GM18861 (cell line): ENCODE measurements around the gene NOP14.
"Not testable (repeated sequence)": the region's sequence is repeated elsewhere in the genome, so short reads cannot be mapped to it uniquely, and the experiment has no call there.

ENCODE experiments used
- ATAC-seq: cut with Tn5 transposase; IDR thresholded peaks from one replicate; pipeline ENCODE4 v1.9.1; 2021; ENCODE audit not compliant: unreplicated experiment

The NOP14 gene

GRCh38 chr4:2961811-2962441 is 1.3 kb downstream of the NOP14 start:
- ATAC-seq: no peak

DNA sequence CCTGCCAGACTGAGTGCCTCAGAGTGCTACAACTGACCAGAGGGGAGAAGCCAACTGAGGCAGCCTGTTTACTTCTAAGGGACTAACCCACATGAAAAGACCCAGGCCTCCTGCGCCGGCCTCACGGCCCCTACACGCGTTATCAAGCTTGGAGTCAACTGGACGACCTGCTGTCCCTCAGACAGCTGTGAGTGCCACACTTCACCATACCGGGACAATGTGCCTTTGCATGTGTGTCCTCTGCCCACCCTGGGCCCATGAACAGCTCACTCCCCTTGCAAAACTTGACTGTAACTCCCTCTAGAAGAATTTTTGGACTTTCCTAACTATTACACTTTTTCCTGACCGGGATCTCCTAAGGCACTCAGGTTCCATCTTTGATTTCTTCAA is 1.8 kb downstream of the NOP14 start:
- ATAC-seq: no peak

DNA sequence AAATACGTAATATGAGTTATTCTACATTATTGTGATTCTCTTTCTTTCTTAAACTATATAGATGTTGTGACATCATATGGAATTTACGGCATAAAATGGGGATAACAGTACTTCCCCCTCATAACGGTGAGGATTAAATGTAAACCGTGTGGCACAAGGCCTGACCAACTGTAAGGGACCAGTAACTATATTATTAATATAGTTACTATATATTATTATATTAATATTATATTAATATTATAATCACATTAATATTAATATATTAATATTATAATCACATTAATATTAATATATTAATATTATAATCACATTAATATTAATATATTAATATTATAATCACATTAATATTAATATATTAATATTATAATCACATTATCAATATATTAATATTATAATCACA is 2.8 kb downstream of the NOP14 start:
- not testable (repeated sequence) for ATAC-seq

DNA sequence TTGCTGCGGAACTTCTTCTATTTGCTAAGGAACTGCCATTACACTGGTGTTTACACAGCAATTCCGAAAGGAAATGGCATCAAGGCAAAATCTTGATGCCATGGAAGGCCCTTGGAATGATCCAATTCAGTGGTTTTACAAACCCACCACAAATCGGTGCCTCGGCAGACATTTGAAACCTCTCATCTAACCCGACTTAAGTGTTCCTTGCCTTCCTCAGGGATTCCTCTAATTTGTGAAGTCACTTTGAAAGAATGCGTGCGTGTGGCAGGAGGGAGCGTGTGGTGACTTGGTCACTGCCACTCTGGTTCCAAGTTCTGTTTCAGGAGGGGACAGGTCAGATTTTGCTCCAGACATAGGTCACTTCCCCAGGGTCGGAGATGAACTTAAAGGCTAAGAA is 4.8 kb downstream of the NOP14 start:
- no peak for ATAC-seq

GRCh38 chr4:2955186-2956044 is 7.8 kb downstream of the NOP14 start:
- ATAC-seq: not testable (repeated sequence)

DNA sequence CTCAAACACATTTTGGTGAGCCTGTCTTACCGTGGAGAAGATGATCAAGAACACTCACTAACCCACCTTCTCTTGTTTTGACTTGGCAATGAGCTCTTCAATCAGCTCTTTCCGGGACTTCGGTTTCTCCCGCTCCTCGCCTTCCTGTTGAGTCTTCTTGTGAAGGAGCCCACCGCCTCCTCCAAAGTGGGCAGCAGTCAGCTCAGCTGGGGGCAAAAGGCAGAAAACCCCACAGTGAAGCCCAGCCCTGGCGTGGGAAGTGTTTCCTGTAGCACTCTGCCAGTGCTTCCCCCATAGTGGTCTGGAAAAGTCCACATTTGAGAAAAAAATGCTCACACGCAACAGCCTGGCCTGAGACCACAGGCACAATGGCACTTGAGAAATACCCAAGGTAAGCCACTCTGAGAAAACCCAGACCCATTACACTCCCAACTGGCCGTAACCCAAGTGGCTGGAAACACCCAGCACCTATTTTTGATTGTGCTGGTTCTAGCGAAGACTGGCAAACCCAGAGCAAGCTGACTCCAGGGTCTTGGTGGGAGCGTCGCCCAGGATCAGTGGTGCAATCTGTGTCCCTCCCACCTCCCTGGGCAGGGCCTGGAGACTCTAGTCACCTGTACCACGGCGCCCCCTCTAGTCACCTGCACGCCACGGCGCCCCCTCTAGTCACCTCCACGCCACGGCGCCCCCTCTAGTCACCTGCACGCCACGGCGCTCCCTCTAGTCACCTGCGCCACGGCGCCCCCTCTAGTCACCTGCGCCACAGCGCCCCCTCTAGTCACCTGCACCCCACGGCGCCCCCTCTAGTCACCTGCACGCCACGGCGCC is 8.6 kb downstream of the NOP14 start:
- ATAC-seq: peak; percentile 52

DNA sequence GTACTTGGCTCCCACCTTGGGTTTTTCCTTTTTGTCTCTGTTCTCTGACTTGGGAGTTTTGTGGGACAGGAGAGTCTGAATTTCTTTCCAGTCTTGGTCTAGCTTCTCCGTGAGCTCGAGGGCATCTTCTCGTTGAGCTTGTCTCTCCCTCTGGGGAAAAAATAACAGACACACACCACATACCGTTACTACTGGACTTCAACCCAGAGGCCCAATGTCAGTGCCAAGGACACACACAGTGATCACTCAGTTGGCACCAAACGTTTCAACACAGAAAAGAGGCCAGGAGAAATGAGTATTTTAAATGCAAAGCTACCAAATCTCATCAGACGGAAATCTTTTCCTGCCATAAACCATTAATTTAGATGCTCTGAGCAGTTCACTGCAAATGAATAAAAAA is 9.7 kb downstream of the NOP14 start:
- ATAC-seq: no peak

- ATAC-seq: no peak
Observed at GRCh38 chr4:2950221-2950989, 12.8 kb downstream of the NOP14 start.

DNA sequence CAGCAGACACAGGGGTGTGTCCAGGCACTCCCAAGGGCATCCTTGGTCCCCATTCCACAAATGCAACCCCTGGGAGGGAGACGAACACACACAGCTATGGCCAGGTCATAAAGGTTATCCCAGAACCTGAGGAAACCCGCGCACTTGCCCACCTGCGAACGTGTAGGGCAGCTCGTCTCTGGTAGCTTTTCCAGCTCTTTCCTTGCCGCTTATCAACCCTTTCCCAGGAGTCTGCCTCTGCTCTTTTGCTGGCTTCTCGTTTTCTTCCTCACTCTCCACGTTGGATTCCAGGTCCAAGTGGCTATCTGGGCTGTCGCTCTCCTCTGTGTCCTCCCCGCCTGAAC is 13.5 kb downstream of the NOP14 start:
- ATAC-seq: no peak

GRCh38 chr4:2948895-2949781 is 14.1 kb downstream of the NOP14 start:
- ATAC-seq: no peak

DNA sequence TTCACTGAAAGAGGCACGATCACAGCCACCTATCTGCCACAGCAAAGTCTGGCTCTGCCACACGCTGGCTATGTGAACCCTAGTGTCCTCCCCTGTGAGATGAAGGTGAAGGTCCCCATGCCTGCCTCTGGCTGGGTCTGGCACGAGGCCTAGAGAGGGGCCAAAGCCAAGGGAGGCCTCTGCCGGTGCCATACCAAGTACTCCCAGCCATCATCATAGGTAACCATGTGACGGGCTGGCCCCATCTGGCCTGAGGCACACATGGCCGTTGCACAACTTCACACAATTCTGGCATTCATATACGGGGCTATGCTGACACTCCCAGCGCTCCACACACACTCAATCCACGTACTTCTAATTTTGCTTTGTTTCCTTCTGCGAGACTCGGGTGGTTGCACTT is 15.3 kb downstream of the NOP14 start:
- no peak for ATAC-seq

- ATAC-seq: no peak
Observed at GRCh38 chr4:2946812-2947600, 16.2 kb downstream of the NOP14 start.

DNA sequence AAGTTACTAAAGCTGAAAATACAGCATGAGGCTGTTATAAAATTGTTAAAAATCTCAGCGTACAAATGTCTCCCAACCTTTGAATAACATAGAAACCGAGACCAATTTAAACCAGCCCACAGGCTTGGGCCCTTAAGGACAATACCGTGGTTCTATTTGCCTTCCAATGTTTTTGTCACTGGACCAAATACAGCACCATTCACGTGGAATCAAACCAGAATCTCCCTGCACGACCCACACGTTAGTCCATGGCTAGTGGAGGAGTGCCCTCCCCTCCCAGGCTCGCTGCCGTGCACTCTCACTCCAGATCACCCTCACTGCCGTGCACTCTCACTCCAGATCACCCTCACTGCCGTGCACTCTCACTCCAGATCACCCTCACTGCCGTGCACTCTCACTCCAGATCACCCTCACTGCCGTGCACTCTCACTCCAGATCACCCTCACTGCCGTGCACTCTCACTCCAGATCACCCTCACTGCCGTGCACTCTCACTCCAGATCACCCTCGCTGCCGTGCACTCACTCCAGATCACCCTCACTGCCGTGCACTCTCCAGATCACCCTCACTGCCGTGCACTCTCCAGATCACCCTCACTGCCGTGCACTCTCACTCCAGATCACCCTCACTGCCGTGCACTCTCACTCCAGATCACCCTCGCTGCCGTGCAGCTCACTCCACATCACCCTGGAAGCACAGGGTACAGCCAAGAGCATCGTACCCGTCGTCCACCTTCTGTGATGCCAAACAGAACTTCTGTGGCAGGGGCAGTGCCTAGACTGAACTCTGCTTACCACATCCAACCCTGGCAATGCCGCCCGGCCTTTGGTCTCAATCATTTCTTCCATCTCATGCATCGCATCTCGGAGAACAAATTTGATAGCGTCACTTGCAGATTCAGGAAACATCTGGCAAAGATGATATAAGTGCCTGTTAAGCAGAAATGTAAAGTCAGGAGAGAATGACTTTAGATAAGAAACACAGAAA is 17.3 kb downstream of the NOP14 start:
- ATAC-seq: not testable (repeated sequence)

DNA sequence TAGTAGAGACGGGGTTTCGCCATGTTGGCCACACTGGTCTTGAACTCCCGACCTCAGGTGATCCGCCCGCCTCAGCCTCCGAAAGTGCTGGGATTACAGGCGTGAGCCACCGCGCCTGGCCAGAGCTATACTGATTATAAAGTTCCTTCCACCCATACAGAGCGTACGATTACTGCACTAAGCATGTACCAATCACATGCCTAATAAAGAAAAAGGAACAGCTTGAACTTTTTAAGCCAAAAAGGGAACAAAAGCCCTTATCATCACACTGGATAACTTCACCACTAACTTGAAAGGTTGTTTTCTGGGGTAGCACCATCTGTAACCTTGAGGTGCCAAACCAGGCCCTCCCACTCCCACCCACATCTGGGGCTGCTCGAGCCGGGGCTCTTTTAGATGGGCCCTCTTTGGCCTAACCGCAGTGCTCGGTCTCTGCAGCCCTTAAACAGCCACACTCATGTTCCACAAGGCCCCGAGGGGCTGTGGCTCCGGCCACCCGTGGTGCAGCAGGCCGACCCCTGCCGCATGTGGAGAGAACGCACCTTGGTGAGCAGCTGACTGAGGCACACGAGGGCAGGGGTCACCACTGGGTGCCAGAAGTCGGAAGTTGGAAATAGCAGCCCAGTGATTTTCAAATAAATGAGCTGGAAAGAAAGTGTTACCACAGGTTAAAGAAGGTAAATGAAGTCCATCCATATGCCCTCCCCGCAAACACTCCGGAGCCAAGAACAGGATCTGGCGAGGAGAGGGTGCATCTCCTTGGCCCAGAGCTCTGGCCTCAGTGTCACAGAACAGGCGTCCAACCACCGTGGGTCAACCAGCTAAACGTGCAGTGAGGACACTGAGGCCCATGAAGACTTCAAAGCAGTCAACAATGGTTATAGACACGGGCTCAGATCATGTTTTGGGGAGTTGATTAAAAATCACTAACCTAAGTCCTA is 18.4 kb downstream of the NOP14 start:
- no peak for ATAC-seq

DNA sequence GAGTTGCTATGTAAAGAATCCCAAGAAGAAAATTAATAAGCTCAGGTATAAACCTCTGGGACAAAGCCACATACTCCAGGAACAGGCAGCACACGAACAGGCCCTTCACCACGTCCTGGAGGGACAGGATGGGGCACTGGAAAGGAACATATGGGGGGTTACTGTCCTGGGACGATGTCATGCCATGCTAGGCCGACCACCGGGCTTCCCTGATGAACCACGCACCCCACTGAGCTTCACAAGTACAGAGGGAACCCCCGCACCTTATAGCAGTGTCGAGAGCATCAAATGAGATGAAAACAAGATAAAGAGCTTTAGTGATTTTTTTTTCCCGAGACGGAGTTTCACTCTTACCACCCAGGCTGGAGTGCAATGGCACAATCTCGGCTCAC is 19.1 kb downstream of the NOP14 start:
- no peak for ATAC-seq

DNA sequence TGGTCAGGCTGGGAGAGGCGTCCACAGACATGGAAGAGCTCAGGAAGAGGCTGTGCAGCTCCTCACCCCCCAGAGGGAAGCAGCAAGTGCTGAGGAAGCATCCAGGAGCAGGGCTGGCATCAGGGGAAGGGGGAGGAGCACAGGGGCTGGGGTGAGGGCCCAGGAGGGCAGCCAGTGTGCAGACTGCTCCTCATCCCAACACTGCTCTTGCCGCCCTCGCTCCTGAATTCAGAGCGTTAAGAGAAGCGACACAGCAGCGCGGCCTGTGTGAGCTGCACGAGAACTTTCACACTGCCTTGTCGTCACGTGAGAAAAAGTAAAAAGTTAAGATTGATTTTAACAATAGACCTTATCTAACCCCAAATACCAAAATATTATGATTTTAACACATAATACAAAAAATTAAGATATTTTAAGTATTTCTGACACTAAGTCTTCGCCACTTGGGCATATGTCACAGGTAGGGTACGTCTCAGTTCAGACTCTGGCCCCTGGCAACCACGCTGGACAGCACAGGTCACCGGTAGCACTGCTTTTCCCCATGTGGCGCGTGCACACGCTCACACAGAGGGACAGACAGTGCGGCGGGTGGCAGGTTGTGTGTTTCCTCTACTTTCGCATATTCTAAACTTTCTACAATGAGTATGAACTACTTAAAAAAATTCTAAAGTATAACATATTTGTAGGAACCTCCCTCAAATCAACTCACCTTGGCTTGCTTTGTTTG is 19.7 kb downstream of the NOP14 start:
- no peak for ATAC-seq
